ENCODE data around the gene VPS41.

VPS41 gene

GRCh38 chr7:38756521-38756920, 152.5 kb downstream of the VPS41 start:
- Histone ChIP-seq H3K4me3 (no peak overlapping the region), H3K27ac (no peak overlapping the region), H3K4me2 (no peak overlapping the region), H3K9ac (no peak overlapping the region), H3K9me3 (replicated peaks in 1 of 11) (no peaks in the 10 kb centered on the region), H4K20me1 (no peaks in the 10 kb centered on the region), H3K27me3 (no peaks in the 10 kb centered on the region), H3K4me1 (no peaks in the 10 kb centered on the region), H3K36me3 (peaks cover 56 to 98% (median 76%) of the 10 kb centered on the region in 11 experiments)
- no peak for TF ChIP-seq Cebpa-rat (IDR thresholded peaks at IDR 0.05)

- H3K27ac ChIP-seq, result no peak overlapping the region
- no peaks in the 10 kb centered on the region for H3K27me3 ChIP-seq
- H4K20me1 ChIP-seq, result no peaks in the 10 kb centered on the region
- H3K4me2 ChIP-seq, result no peak overlapping the region
- H3K36me3 ChIP-seq, result peaks cover 53 to 100% (median 77%) of the 10 kb centered on the region in 11 experiments; a peak in 21 of 22 replicates
- H3K9ac ChIP-seq, result no peak overlapping the region
- H3K4me3 ChIP-seq, result no peak overlapping the region
- H3K9me3 ChIP-seq (replicated peaks in 1 of 11), result no peaks in the 10 kb centered on the region
- no peak for TF ChIP-seq Cebpa-rat (IDR thresholded peaks at IDR 0.05)
- no peaks in the 10 kb centered on the region; a peak in 1 of 20 replicates for H3K4me1 ChIP-seq
Measured at GRCh38 chr7:38753347-38753746, 155.6 kb downstream of the VPS41 start.

- Histone ChIP-seq H3K4me1 (no peaks in the 10 kb centered on the region; a peak in 1 of 20 replicates), H3K9ac (no peak overlapping the region), H3K4me2 (no peak overlapping the region), H3K36me3 (peaks cover 41 to 100% (median 70%) of the 10 kb centered on the region in 11 experiments), H3K9me3 (replicated peaks in 1 of 11) (no peaks in the 10 kb centered on the region), H3K27ac (no peak overlapping the region), H3K4me3 (no peak overlapping the region), H4K20me1 (no peaks in the 10 kb centered on the region), H3K27me3 (no peaks in the 10 kb centered on the region)
- no peak for TF ChIP-seq Cebpa-rat (IDR thresholded peaks at IDR 0.05)
Measured at GRCh38 chr7:38751416-38751815, 157.6 kb downstream of the VPS41 start.

GRCh38 chr7:38748056-38748610, 160.9 kb downstream of the VPS41 start:
- Histone ChIP-seq H4K20me1 (no peaks in the 10 kb centered on the region), H3K36me3 (peaks cover 39 to 100% (median 72%) of the 10 kb centered on the region in 11 experiments), H3K27me3 (no peaks in the 10 kb centered on the region), H3K27ac (no peak overlapping the region), H3K9ac (no peak overlapping the region), H3K4me2 (no peak overlapping the region), H3K4me3 (no peak overlapping the region), H3K4me1 (peaks cover 0 to 9% (median 0%) of the 10 kb centered on the region in 10 experiments; a peak in 3 of 20 replicates), H3K9me3 (replicated peaks in 1 of 11) (no peaks in the 10 kb centered on the region)
- no peak for TF ChIP-seq Cebpa-rat (IDR thresholded peaks at IDR 0.05)

GRCh38 chr7:38746438-38746837, 162.6 kb downstream of the VPS41 start:
- Histone ChIP-seq H4K20me1 (no peaks in the 10 kb centered on the region), H3K4me2 (no peak overlapping the region), H3K27ac (no peak overlapping the region), H3K4me1 (peaks cover 0 to 9% (median 0%) of the 10 kb centered on the region in 10 experiments; a peak in 3 of 20 replicates), H3K27me3 (no peaks in the 10 kb centered on the region), H3K36me3 (peaks cover 28 to 100% (median 67%) of the 10 kb centered on the region in 11 experiments), H3K9me3 (replicated peaks in 1 of 11) (no peaks in the 10 kb centered on the region), H3K9ac (no peak overlapping the region), H3K4me3 (no peak overlapping the region)
- no peak for TF ChIP-seq Cebpa-rat (IDR thresholded peaks at IDR 0.05)

GRCh38 chr7:38744746-38745145, 164.2 kb downstream of the VPS41 start:
- H3K4me1 ChIP-seq, result peaks cover 0 to 9% (median 0%) of the 10 kb centered on the region in 10 experiments; a peak in 2 of 20 replicates
- H3K27me3 ChIP-seq, result no peaks in the 10 kb centered on the region
- peaks cover 37 to 100% (median 66%) of the 10 kb centered on the region in 11 experiments for H3K36me3 ChIP-seq
- no peak overlapping the region for H3K9ac ChIP-seq
- TF ChIP-seq Cebpa-rat (IDR thresholded peaks at IDR 0.05), result no peak
- H3K9me3 ChIP-seq (replicated peaks in 1 of 11), result no peaks in the 10 kb centered on the region
- H4K20me1 ChIP-seq, result no peaks in the 10 kb centered on the region
- peak overlapping the region in 2 of 11 experiments; percentile 1 to 6; a peak in 2 of 22 replicates for H3K4me2 ChIP-seq
- peak overlapping the region in 2 of 11 experiments; percentile 20 to 38; a peak in 2 of 22 replicates for H3K27ac ChIP-seq
- H3K4me3 ChIP-seq, result no peak overlapping the region

- Histone ChIP-seq H3K36me3 (peaks cover 40 to 100% (median 66%) of the 10 kb centered on the region in 11 experiments), H3K27ac (peak overlapping the region in 2 of 11 experiments; percentile 20 to 38; a peak in 2 of 22 replicates), H3K4me3 (no peak overlapping the region), H3K27me3 (no peaks in the 10 kb centered on the region), H3K9ac (no peak overlapping the region), H3K4me1 (peaks cover 0 to 9% (median 2%) of the 10 kb centered on the region in 10 experiments; a peak in 8 of 20 replicates), H3K9me3 (replicated peaks in 1 of 11) (no peaks in the 10 kb centered on the region), H4K20me1 (no peaks in the 10 kb centered on the region), H3K4me2 (peak overlapping the region in 1 of 11 experiments; percentile 6; a peak in 1 of 22 replicates)
- no peak for TF ChIP-seq Cebpa-rat (IDR thresholded peaks at IDR 0.05)
Measured at GRCh38 chr7:38743899-38744298, 165.1 kb downstream of the VPS41 start.

GRCh38 chr7:38740041-38740440, 168.9 kb downstream of the VPS41 start:
- Histone ChIP-seq H4K20me1 (no peaks in the 10 kb centered on the region), H3K9ac (no peak overlapping the region), H3K9me3 (replicated peaks in 1 of 11) (no peaks in the 10 kb centered on the region; a peak in 1 of 22 replicates), H3K36me3 (peaks cover 39 to 100% (median 59%) of the 10 kb centered on the region in 11 experiments), H3K27me3 (no peaks in the 10 kb centered on the region), H3K4me1 (peaks cover 0 to 26% (median 12%) of the 10 kb centered on the region in 10 experiments; a peak in 11 of 20 replicates), H3K4me3 (no peak overlapping the region), H3K27ac (no peak overlapping the region), H3K4me2 (no peak overlapping the region)
- no peak for TF ChIP-seq Cebpa-rat (IDR thresholded peaks at IDR 0.05)

GRCh38 chr7:38736138-38736537, 172.9 kb downstream of the VPS41 start:
- no peak overlapping the region for H3K27ac ChIP-seq
- H3K4me2 ChIP-seq, result 0 out of 22 replicates have a peak overlapping the region, but pooled peaks of 1 of the 11 experiments have one; percentile 22
- no peaks in the 10 kb centered on the region for H4K20me1 ChIP-seq
- H3K4me1 ChIP-seq, result peaks cover 0 to 26% (median 8%) of the 10 kb centered on the region in 10 experiments; a peak in 9 of 20 replicates
- H3K9ac ChIP-seq, result no peak overlapping the region
- H3K4me3 ChIP-seq, result no peak overlapping the region
- TF ChIP-seq Cebpa-rat (IDR thresholded peaks at IDR 0.05), result no peak
- H3K9me3 ChIP-seq (replicated peaks in 1 of 11), result no peaks in the 10 kb centered on the region; a peak in 1 of 22 replicates
- H3K27me3 ChIP-seq, result no peaks in the 10 kb centered on the region
- peaks cover 21 to 97% (median 36%) of the 10 kb centered on the region in 11 experiments for H3K36me3 ChIP-seq

All from BLaER1 treated with 17β-estradiol and CSF1 and Interleukin-3, amounts not matched to agents 10 nM and 100 nM (cell line).